ENCODE measurements around the gene NPC1L1.
A peak's percentile ranks its signal among the peaks of the same experiment; 100 is the strongest.

NPC1L1 gene

DNA sequence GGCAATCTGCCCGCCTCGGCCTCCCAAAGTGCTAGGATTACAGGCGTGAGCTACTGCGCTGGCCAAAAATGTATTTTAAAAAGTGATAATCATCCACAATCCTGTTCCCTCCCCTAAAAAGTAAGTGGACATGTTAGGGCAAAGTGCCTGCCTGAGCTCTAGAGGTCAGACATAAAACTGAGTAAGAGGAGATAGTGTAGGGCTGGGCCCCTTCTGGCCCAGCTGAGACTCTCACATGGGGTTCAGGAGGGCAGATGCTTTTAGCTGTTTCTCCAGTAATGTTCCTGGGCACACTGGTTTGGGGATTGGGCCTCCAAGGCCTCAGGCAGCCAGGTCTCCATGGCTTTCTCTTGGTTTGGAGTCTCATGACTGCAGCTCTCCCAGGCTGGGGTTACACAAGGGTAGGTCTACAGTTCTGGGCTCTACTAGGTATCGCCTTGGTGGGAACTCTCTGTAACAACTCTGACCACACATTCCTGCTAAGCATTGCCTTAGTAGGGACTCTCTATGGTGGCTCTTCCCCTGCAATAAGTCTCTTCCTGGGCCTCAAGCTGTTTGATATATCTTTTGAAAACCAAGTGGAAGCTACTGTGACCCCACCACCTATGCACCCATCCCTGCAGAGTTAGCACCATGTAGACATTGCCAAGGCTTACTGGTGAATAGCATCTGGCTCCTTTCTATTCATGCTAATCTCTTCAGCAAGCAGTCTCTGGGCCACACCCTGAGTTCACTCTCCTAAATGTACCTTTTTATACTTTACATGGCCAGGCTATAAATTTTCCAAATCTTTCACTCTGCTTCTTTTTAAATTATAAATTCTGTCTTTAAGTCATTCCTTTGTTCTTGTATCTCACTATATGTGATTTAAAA lies 43.7 kb downstream of the NPC1L1 start:
- DNase-seq = no peak

- no peak for DNase-seq
These were observed 44.7 kb downstream of the NPC1L1 start for GRCh38 chr7:44496385-44496784.

- no peak for DNase-seq
These were observed 46.2 kb downstream of the NPC1L1 start for GRCh38 chr7:44494960-44495359.

GRCh38 chr7:44491229-44491628 lies 49.9 kb downstream of the NPC1L1 start:
- DNase-seq = no peak

DNA sequence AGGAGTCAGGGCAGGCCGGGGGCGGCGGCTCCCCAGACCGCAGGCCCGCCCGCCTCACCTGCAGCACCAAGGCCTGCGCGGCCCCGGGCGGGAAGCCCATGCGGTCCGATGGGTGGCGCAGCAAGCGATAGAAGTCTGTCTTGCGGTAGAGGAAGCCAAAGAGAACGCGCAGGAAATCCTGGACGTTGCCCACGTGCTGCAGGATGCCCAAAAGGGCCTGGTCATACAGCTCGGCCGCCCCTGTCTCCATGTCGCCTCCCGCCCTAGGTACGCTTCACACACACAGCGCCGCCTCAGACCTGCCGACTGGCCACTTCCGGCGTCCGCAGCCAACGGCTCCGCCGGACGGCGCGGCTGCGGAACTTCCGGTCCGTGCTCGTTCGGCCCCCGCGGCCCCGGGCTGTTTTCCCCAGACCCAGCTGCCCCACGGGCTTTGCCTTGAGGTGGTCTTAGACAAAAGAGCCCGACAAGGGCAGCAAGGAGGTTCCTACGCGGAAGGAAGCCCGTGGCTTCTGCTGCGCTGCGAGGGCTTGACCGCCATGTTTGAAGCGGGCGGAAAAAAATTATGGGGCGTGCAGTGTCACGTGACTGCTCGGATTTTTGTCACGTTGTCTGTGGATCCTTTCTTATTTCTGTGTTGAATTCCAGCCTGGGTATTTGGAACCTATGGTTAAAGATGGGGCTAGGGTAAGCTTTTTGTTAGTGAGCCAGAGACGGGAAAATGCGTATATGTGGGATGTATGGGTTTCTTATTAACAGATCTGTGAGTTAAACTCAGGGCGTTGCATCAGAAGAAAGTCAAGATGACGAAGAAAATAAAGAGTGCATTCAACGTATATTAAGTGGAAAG lies 50.6 kb downstream of the NPC1L1 start, which contains the start of gene NUDCD3:
Gene NUDCD3, minus strand, starts transcription at position 308 of the 850 bp plus-strand sequence. Its CDS starts 58 bp downstream, at position 250.
- DNase-seq = peak; percentile 65 to 77 (median 68)

GRCh38 chr7:44489955-44490350 lies 51.2 kb downstream of the NPC1L1 start:
- peak in 2 of 4 experiments; percentile 21 to 41 for DNase-seq

GRCh38 chr7:44488955-44489354 lies 52.2 kb downstream of the NPC1L1 start:
- DNase-seq = no peak

DNA sequence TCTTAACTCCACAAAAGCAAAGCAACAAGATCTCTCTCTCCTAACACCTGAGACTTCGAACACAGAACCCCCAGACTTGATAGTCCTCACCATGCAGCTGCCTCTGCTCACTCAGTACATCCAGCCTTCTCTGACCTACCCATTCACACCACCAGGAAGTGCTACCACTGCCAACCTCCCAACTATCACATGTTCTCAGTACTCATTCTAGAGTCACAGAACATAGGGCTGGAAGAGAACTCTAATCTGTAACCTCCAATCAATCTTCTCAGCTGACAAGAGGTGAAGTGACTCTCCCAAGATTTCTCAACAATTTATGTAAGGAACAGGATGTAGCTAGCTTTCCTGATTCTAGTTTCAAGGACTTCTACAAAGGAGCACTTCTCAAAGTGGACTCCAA lies 54.4 kb downstream of the NPC1L1 start:
- DNase-seq = no peak

- DNase-seq = no peak
These were observed 55.1 kb downstream of the NPC1L1 start for GRCh38 chr7:44486001-44486400.

DNA sequence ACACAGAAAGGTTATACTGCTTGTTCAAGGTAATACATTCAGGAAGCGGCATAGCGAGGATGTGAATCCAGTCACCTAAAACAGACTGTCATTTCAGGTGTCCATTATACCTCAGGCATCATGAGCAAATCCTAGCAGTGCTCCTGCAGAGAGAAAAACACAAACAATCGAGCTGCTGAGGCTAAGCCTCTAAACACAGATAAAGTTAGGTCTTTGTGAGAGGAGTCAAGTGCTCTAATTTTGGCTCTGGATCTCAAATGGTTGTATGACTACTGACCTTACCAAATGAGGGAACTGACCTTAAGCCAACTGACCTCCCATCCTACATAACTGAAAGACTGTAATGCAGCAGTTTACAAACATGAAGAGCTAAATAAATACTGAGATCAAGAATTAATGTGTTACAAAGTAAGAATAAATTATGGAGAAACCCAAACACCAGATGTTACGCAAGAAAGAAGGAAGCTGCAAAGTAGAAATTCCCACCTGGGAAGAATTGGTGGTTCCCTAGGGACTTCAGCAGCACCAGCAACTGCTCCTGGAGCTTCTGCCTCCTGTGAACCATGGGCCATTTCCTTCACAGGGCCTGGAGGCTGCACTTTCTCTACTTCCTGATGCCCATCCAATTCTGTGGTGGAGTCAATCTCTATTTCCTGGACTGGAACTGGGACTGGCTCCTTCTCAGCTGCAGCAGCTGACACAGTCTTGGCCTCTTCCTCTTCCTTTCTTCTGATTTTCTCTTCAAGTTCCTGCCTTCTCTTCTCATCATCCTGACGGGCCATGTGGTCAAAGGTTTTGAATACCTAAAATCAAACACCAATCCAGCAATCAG lies 56.4 kb downstream of the NPC1L1 start:
- no peak for DNase-seq

DNA sequence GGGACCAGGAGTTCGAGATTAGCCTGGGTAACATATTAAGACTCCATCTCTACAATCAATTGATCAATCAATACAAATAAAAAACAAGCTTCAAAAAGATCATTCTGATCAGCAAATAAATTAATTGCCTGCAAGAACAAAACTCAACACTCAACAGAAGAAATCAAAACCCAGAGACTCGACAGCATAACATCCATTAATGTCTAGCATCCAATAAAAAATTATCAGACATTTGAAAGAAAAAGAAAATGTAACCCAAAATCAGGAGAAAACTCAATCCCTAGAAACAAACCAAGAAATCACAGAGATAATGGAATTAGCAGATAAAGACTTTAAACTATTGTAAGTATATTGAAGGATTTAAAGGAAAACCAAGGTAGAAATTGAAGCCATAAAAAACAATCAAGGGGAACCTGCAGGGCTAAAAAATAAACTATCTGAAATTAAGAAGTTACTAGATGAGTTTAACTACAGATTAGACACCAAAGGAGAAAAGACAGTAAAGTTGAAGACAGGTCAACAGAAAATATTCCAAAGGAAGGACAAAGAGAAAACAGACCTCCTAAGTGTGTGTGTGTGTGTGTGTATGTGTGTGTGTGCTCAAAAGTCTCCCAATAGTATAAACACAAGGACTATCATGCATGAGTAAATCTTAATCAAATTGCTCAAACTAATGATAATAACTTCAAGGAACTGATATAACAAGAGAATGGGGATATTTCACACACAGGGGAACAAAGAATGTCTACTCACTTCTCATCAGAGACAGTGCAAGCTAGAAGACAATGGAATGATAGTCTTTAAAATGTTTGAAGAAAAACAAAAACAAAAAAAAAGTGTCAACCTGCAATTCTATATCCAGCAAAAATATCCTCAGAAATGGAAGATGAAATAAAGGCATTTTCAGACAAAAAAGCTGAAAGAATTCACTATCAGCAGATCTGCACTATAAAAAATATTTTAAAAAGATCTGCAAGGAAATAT lies 58.3 kb downstream of the NPC1L1 start:
- no peak for DNase-seq

DNA sequence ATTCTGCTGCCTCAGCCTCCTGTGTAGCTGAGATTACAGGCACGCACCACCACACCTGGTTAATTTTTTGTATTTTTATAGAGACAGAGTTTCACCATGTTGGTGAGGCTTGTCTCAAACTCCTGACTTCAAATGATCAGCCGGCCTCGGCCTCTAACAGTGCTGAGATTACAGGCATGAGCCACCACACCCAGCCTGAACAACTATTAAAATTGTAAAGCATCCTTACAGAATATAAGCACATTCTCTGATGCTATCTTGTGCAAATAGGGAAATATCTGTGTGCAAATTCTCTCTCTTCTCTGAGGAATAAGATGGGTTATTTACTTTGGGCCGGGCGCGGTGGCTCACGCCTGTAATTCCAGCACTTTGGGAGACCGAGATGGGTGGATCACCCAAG lies 63.2 kb downstream of the NPC1L1 start:
- no peak for DNase-seq

- peak in 3 of 4 experiments; percentile 12 to 33 (median 19) for DNase-seq
These were observed 63.9 kb downstream of the NPC1L1 start for GRCh38 chr7:44477063-44477830.

- no peak for DNase-seq
These were observed 64.8 kb downstream of the NPC1L1 start for GRCh38 chr7:44476313-44476712.

GRCh38 chr7:44473295-44473694 lies 67.8 kb downstream of the NPC1L1 start:
- no peak for DNase-seq

DNA sequence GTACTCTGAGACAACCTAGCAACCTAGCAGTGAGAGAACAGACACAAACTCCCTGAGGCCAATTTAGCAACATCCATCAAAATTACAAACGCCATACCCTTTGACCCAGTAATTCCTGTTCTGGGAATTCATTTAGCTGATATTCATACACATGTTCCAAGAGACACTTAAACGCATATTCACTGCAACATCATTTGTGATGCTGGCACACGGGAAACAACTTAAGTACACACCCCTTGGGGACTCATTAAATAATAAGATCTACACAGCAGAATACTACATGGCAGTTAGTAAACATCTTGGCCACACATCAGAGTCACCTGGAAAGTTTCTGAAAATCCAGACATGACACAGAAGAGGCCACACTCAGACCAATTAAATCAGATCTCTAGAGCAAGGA lies 68.3 kb downstream of the NPC1L1 start:
- no peak for DNase-seq

DNA sequence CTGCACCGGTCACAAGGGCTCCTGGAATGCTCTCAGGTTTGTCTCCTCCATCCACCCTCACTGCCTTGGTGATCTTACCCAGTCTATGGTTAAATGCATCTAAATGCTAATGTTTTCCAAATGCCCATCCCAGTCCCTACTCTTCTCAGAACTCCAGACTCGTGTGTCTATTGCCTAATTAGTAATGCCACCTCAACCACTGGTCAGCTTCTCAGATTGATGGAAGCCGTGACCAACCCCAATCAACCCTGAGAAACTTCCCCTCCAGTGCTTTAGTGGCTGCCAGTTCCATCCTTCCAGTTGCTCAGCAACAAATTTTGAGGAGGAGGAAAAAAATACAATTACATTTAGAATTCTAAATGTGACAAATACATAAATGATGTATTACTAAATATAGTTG lies 69.3 kb downstream of the NPC1L1 start:
- no peak for DNase-seq

DNA sequence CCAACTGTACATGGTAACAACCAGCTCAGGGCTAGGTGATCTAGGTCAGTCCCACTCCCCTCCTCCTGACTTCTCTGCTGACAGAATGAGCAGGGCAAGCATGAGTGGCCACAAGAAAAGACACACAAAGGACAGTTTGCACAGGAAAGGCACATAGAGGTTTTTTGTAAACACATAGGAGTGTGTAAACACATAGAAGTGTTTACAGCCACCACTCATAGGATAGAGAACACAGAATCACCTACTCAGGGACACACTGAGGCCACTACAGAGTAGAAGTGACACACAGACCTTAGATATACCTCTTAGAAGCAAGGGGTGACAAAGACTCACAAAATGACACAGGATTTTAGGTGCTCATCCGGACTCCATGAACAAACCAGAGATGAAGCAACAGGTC lies 69.7 kb downstream of the NPC1L1 start:
- no peak for DNase-seq

GRCh38 chr7:44470628-44471245 lies 70.4 kb downstream of the NPC1L1 start:
- no peak for DNase-seq

GRCh38 chr7:44470135-44470479 lies 71.0 kb downstream of the NPC1L1 start:
- DNase-seq = no peak

Data from activated CD4-positive, CD25-positive, alpha-beta regulatory T cell (primary cell).